ENCODE data around the gene ANO4.
A peak's percentile ranks its signal among the peaks of the same experiment; 100 is the strongest.

Gene ANO4

GRCh38 chr12:100956311-100956852 is 161.8 kb downstream of the ANO4 start:
- H3K27me3 ChIP-seq (replicated peaks; ENCODE audit: insufficient read depth, low read length), result no peaks in the 10 kb centered on the region
- H3K4me2 ChIP-seq (ENCODE audit: low read depth, low read length), result no peak overlapping the region
- H3K36me3 ChIP-seq (replicated peaks; ENCODE audit: insufficient read depth, low read length), result no peaks in the 10 kb centered on the region
- peak; percentile 28 for DNase-seq
- H3F3A ChIP-seq (ENCODE audit: insufficient read depth, low read length), result no peaks in the 10 kb centered on the region; the same call in none of the 2 replicates
- no peaks in the 10 kb centered on the region for H3K9me3 ChIP-seq (replicated peaks; ENCODE audit: insufficient read depth, low read length)
- H3K4me3 ChIP-seq (ENCODE audit: low read length), result no peak overlapping the region
- H3K9me2 ChIP-seq (replicated peaks; ENCODE audit: insufficient read depth, low read length), result no peaks in the 10 kb centered on the region
- no peak overlapping the region for H3K9ac ChIP-seq (ENCODE audit: low read length)
- peaks cover 35% of the 10 kb centered on the region for H3K4me1 ChIP-seq (ENCODE audit: low read length)
- H3K27ac ChIP-seq (ENCODE audit: low read length), result no peak overlapping the region
- TF ChIP-seq, protein P1, sequence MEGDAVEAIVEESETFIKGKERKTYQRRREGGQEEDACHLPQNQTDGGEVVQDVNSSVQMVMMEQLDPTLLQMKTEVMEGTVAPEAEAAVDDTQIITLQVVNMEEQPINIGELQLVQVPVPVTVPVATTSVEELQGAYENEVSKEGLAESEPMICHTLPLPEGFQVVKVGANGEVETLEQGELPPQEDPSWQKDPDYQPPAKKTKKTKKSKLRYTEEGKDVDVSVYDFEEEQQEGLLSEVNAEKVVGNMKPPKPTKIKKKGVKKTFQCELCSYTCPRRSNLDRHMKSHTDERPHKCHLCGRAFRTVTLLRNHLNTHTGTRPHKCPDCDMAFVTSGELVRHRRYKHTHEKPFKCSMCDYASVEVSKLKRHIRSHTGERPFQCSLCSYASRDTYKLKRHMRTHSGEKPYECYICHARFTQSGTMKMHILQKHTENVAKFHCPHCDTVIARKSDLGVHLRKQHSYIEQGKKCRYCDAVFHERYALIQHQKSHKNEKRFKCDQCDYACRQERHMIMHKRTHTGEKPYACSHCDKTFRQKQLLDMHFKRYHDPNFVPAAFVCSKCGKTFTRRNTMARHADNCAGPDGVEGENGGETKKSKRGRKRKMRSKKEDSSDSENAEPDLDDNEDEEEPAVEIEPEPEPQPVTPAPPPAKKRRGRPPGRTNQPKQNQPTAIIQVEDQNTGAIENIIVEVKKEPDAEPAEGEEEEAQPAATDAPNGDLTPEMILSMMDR (IDR thresholded peaks at IDR 0.05; ENCODE audit: low read length), result peak; percentile 23
- TF ChIP-seq EZH2phosphoT487 (IDR thresholded peaks at IDR 0.05; ENCODE audit: low read length), result no peak
- no peaks in the 10 kb centered on the region for H3K79me2 ChIP-seq (ENCODE audit: low read length)
- H4K20me1 ChIP-seq (ENCODE audit: insufficient read depth, low read length), result no peaks in the 10 kb centered on the region
- no peak overlapping the region for H2AFZ ChIP-seq (ENCODE audit: low read length)

DNA sequence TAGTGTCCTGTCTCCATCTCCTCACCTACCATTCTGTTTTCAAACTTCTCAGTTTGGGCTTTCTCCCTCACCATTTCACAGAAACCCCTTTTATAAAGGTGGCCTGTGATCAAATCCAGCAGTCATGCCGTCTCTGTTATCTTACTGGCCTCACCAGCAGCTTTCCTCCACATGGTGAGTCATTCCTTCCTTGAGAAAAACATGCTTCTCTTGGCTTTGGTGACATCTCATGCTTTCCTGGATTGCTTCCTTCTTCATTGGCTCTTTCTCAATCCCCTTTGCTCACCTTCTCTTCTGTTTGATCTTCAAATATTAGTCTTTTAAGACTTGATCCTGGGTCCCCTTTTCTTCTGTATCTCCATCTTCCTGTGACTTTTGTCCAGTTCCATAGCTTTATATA is 164.9 kb downstream of the ANO4 start:
- no peaks in the 10 kb centered on the region for H3K9me3 ChIP-seq (replicated peaks; ENCODE audit: insufficient read depth, low read length)
- no peaks in the 10 kb centered on the region for H3K27me3 ChIP-seq (replicated peaks; ENCODE audit: insufficient read depth, low read length)
- H2AFZ ChIP-seq (ENCODE audit: low read length), result no peak overlapping the region
- H3K79me2 ChIP-seq (ENCODE audit: low read length), result no peaks in the 10 kb centered on the region
- DNase-seq, result no peak
- no peak overlapping the region for H3K27ac ChIP-seq (ENCODE audit: low read length)
- H3K4me1 ChIP-seq (ENCODE audit: low read length), result peaks cover 16% of the 10 kb centered on the region
- TF ChIP-seq, protein P1 (IDR thresholded peaks at IDR 0.05; ENCODE audit: low read length), result no peak
- TF ChIP-seq EZH2phosphoT487 (IDR thresholded peaks at IDR 0.05; ENCODE audit: low read length) (no peak), EZH2 (optimal IDR thresholded peaks at IDR 0.05; ENCODE audit: low read depth, low read length) (no peak)
- H3K9ac ChIP-seq (ENCODE audit: low read length), result no peak overlapping the region
- H3K9me2 ChIP-seq (replicated peaks; ENCODE audit: insufficient read depth, low read length), result no peaks in the 10 kb centered on the region
- H3K4me3 ChIP-seq (ENCODE audit: low read length), result no peak overlapping the region
- no peak overlapping the region for H3K4me2 ChIP-seq (ENCODE audit: low read depth, low read length)
- H3F3A ChIP-seq (ENCODE audit: insufficient read depth, low read length), result no peaks in the 10 kb centered on the region; the same call in none of the 2 replicates
- H4K20me1 ChIP-seq (ENCODE audit: insufficient read depth, low read length), result no peaks in the 10 kb centered on the region
- no peaks in the 10 kb centered on the region for H3K36me3 ChIP-seq (replicated peaks; ENCODE audit: insufficient read depth, low read length)

DNA sequence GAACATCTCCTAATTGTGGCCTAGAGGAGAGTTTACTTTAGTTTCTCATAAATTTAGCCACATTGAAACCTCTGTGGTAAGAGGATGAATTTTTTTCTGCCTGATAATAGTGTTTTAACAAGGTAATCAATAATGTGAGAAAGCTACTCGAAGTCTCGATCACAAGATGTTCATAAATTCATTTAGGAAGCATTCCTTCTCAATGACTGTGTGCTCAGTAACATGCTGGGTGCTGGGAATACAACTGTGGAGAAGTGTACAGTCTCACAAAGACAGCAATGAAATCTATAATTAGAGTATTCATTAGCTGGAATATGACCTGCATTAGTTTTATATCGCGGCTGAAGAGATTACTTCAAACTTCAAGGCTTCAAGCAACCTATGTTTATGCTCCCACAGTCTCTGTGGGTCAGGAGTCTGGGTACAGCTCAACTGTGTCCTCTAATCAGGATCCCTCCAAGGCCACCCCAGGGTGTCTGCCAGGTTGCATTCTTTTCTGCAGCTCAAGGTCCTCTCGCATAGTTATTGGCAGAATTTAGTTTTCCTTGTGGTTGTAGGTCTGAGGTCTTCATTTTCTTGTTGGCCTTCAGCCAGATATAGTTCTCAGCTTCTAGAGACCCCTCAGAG is 167.6 kb downstream of the ANO4 start:
- no peaks in the 10 kb centered on the region for H3K36me3 ChIP-seq (replicated peaks; ENCODE audit: insufficient read depth, low read length)
- no peaks in the 10 kb centered on the region for H3F3A ChIP-seq (ENCODE audit: insufficient read depth, low read length)
- H3K4me3 ChIP-seq (ENCODE audit: low read length), result no peak overlapping the region
- no peak overlapping the region for H2AFZ ChIP-seq (ENCODE audit: low read length)
- H3K27ac ChIP-seq (ENCODE audit: low read length), result no peak overlapping the region
- no peaks in the 10 kb centered on the region for H3K9me3 ChIP-seq (replicated peaks; ENCODE audit: insufficient read depth, low read length)
- H3K27me3 ChIP-seq (replicated peaks; ENCODE audit: insufficient read depth, low read length), result no peaks in the 10 kb centered on the region
- no peak for DNase-seq
- H3K9me2 ChIP-seq (replicated peaks; ENCODE audit: insufficient read depth, low read length), result no peaks in the 10 kb centered on the region
- no peaks in the 10 kb centered on the region for H3K4me1 ChIP-seq (ENCODE audit: low read length)
- H3K4me2 ChIP-seq (ENCODE audit: low read depth, low read length), result no peak overlapping the region
- TF ChIP-seq EZH2 (optimal IDR thresholded peaks at IDR 0.05; ENCODE audit: low read depth, low read length) (no peak), EZH2phosphoT487 (IDR thresholded peaks at IDR 0.05; ENCODE audit: low read length) (no peak)
- TF ChIP-seq, protein P1 (IDR thresholded peaks at IDR 0.05; ENCODE audit: low read length), result no peak
- H3K9ac ChIP-seq (ENCODE audit: low read length), result no peak overlapping the region
- H4K20me1 ChIP-seq (ENCODE audit: insufficient read depth, low read length), result no peaks in the 10 kb centered on the region
- no peaks in the 10 kb centered on the region for H3K79me2 ChIP-seq (ENCODE audit: low read length)
